Esophagus squamous epithelium (tissue), 5 donors: ENCODE results near the gene PHTF2. TPM values are rescaled to one million over a fixed set of nuclear protein-coding genes. Genes with fewer than 3 reads are reported as not detected.

Experiments
- DNase-seq: peaks from one replicate; lab custom pipeline; 2025; lab: John Stamatoyannopoulos, UW
- H3K27ac ChIP-seq, 4 donors: fragments of 200-600 bp; sonication (generic); one replicate each; pipeline ENCODE4 v1.5.1; 2016 to 2019; ENCODE audit warnings: mild to moderate bottlenecking in 1 of 4
- H3K27me3 ChIP-seq, 4 donors: fragments of 200-600 bp; sonication (generic); 1 replicate in 3 of 4; 2 replicates in 1 of 4; pipeline versions ENCODE4 v1.5.1 to v1.6.0; 2017 to 2021; ENCODE audit warnings: antibody characterized with exemption in 1 of 4
- H3K36me3 ChIP-seq, 3 donors: fragments of 200-600 bp; sonication (generic); one replicate each; pipeline ENCODE4 v1.5.1; 2016 to 2019
- H3K4me1 ChIP-seq, 3 donors: fragments of 200-600 bp; sonication (generic); one replicate each; pipeline ENCODE4 v1.5.1; 2017 to 2019
- H3K4me3 ChIP-seq, 4 donors: fragments of 200-600 bp; sonication (generic); 1 replicate in 3 of 4; 2 replicates in 1 of 4; pipeline ENCODE4 v1.5.1; 2016 to 2019; ENCODE audit warnings: mild to moderate bottlenecking in 2 of 4, moderate library complexity in 1 of 4
- H3K9me3 ChIP-seq, 3 donors: fragments of 200-600 bp; sonication (generic); one replicate each; pipeline ENCODE4 v1.5.1; 2016 to 2019
- POLR2A ChIP-seq, 4 donors: fragments of 450-650 bp; IDR thresholded peaks; one replicate each; pipeline ENCODE4 v1.6.1; 2017; ENCODE audit warnings: antibody characterized with exemption in 4 of 4, mild to moderate bottlenecking in 4 of 4, moderate library complexity in 3 of 4
- WGBS, 2 donors: methylation state at CpG; one replicate each; pipeline ENCODE4 v1.1.5; 2018; 5-methylcytosine and 5-hydroxymethylcytosine counted together
- intact Hi-C: fragments of 100-400 bp; cut with DNase I; formaldehyde crosslinking; loops from one replicate; pipeline ENCODE4 v1.15.0; 2022
- total RNA-seq, 4 donors: library from RNA; depleted of rRNA; stranded (reverse); fragments of >200 nt; gene quantifications; one replicate each; pipeline ENCODE4 v1.1.0, GENCODE V29; 2016
- TF ChIP-seq, protein P1 (sequence below), 6 experiments: fragments of 450-650 bp in 4 of 6; fragments of 200-600 bp in 2 of 6; sonication (generic) in 2 of 6; IDR thresholded peaks; one replicate each; pipeline ENCODE4 v1.5.1; 2016 to 2019; ENCODE audit warnings: antibody characterized with exemption in 6 of 6, mild to moderate bottlenecking in 4 of 6, moderate library complexity in 4 of 6
- donor health status: DM: yes; HTN: yes; CAD: no.

PHTF2 gene
- total RNA-seq, 4 donors from 2014 or later = 6.5 to 15.4 (median 13.5) TPM

DNA sequence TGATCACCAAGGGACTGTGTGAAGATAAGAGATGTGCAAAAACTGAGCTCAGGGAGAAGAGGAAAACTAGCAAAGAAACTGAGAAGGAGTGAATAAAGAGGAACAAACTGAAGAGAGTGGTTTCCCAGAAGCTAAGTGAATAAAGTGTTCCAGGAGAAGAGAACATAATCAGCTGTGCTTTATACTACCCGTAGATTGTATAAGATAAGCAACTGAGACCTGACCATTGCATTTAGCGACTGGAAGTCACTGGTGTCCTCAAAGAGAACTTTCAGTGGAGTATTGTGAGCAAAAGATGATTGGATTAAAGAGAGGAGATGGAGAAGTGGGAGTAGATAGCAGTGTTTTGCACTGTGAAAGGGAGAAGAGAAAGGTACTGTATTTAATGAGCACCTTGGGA is 14.6 kb downstream of the PHTF2 start:
- TF ChIP-seq, protein P1, sequence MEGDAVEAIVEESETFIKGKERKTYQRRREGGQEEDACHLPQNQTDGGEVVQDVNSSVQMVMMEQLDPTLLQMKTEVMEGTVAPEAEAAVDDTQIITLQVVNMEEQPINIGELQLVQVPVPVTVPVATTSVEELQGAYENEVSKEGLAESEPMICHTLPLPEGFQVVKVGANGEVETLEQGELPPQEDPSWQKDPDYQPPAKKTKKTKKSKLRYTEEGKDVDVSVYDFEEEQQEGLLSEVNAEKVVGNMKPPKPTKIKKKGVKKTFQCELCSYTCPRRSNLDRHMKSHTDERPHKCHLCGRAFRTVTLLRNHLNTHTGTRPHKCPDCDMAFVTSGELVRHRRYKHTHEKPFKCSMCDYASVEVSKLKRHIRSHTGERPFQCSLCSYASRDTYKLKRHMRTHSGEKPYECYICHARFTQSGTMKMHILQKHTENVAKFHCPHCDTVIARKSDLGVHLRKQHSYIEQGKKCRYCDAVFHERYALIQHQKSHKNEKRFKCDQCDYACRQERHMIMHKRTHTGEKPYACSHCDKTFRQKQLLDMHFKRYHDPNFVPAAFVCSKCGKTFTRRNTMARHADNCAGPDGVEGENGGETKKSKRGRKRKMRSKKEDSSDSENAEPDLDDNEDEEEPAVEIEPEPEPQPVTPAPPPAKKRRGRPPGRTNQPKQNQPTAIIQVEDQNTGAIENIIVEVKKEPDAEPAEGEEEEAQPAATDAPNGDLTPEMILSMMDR (IDR thresholded peaks at IDR 0.05) = no peak
- TF ChIP-seq POLR2A (IDR thresholded peaks at IDR 0.05) = no peak
- WGBS, 2 donors = 87 to 89% methylated on average over 2 of the region's 2 CpGs
- H3K9me3 ChIP-seq = peaks cover 0 to 14% (median 0%) of the 10 kb centered on the region in 3 donors
- H3K4me1 ChIP-seq = no peaks in the 10 kb centered on the region
- intact Hi-C loops = no loop called here
- H3K27me3 ChIP-seq = no peaks in the 10 kb centered on the region
- H3K27ac ChIP-seq = no peak overlapping the region
- no peak for DNase-seq
- peaks cover 0 to 20% (median 0%) of the 10 kb centered on the region in 3 donors for H3K36me3 ChIP-seq
- no peak overlapping the region for H3K4me3 ChIP-seq

DNA sequence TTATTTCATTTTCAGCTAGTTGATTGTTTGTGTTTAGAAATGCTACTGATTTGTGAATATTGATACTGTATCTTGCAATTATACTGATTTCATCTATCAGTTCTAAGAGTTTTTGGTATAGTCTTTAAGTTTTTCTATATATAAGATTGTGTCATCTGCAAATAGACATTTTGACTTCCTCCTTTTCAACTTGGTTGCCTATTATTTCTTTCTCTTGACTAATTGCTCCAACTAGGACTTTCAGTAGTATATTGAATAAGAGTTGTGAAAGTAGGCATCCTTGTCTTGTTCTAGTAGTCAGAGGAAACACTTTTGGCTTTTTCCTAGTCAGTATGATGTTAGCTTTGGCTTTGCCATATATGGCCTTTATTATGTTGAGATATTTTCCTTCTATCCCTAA is 20.4 kb downstream of the PHTF2 start:
- DNase-seq = no peak
- H3K9me3 ChIP-seq = peaks cover 0 to 40% (median 30%) of the 10 kb centered on the region in 3 donors
- TF ChIP-seq POLR2A (IDR thresholded peaks at IDR 0.05) = no peak
- TF ChIP-seq, protein P1 (IDR thresholded peaks at IDR 0.05) = no peak
- intact Hi-C loops = no loop called here
- H3K27ac ChIP-seq = no peak overlapping the region
- no peak overlapping the region for H3K4me3 ChIP-seq
- H3K4me1 ChIP-seq = no peaks in the 10 kb centered on the region
- no peaks in the 10 kb centered on the region for H3K27me3 ChIP-seq
- H3K36me3 ChIP-seq = peaks cover 0 to 31% (median 0%) of the 10 kb centered on the region in 3 donors

DNA sequence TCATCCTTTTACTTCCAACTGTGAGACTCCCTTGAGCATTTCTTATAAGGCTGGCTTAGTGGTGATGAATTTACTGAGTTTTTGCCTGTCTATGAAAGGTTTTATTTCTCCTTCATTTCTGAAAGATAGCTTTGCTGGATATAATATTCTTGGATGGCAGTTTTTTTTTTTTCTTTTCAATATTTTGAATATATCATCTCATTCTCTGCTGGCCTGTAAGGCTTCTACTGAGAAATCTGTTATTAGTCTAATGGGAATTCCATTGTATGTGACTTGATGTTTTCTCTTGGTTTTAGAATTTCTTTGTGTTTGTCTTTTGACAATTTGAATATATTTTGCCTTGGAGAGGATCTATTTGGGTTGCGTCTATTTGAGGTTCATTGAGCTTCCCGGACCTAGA is 22.4 kb downstream of the PHTF2 start:
- Histone ChIP-seq H3K9me3 (peaks cover 0 to 40% (median 30%) of the 10 kb centered on the region in 3 donors), H3K36me3 (peaks cover 0 to 31% (median 0%) of the 10 kb centered on the region in 3 donors), H3K4me3 (no peak overlapping the region), H3K4me1 (no peaks in the 10 kb centered on the region), H3K27ac (no peak overlapping the region), H3K27me3 (no peaks in the 10 kb centered on the region)
- intact Hi-C loops = no loop called here
- no peak for DNase-seq
- TF ChIP-seq, protein P1 (IDR thresholded peaks at IDR 0.05) = no peak
- TF ChIP-seq POLR2A (IDR thresholded peaks at IDR 0.05) = no peak
- 94 to 100% methylated on average over 2 of the region's 2 CpGs for WGBS, 2 donors

DNA sequence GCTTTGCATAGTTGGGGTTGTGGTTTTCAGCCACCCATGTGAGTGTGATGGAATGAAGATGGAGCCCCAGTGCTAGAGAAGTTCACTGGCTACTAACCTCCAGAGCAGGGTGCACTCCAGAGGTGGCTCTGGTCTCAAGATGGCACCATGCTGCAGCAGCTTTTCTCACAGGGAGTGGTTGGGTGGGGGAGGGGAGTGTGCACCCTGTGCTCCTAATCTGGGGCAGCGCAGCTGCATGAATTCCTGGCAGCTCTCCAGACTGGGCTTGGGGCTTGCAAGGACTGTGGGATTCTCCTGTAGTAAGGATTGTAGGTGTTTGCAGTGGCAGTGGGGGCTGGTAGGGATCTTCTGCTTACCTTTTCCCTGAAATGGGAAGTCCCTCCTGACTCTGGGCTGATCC is 23.7 kb downstream of the PHTF2 start:
- intact Hi-C loops = no loop called here
- no CpG with 5 or more reads among the region's 1 CpG for WGBS, 2 donors

DNA sequence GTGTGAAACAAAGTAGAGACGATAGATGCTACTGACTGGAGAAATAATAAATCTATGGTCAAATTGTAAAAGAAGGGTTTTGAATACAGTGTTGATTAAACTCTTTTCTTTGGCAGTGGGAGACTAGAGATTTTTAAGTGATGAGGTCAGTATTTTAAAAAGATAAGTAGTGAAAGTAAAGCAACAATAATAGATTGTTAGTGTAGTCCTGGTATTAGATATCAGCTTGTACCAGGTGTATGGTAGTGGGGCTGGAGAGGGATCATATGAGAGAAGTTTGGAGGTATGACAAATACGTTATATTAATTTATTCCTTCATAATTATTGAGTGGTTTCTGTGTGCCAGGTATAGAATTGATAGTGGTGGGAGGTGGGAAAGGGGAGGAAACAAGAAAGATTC is 25.2 kb downstream of the PHTF2 start:
- peaks cover 0 to 15% (median 0%) of the 10 kb centered on the region in 3 donors for H3K4me1 ChIP-seq
- WGBS, 2 donors = 85 to 87% methylated on average over 2 of the region's 2 CpGs
- no peaks in the 10 kb centered on the region for H3K27me3 ChIP-seq
- intact Hi-C loops = no loop called here
- TF ChIP-seq POLR2A (IDR thresholded peaks at IDR 0.05) = no peak
- TF ChIP-seq, protein P1 (IDR thresholded peaks at IDR 0.05) = no peak
- DNase-seq = no peak
- peaks cover 0 to 10% (median 0%) of the 10 kb centered on the region in 3 donors for H3K36me3 ChIP-seq
- H3K4me3 ChIP-seq = no peak overlapping the region
- peaks cover 0 to 32% (median 30%) of the 10 kb centered on the region in 3 donors for H3K9me3 ChIP-seq
- H3K27ac ChIP-seq = no peak overlapping the region

More for the DNA sequence above, 23.7 kb downstream of the PHTF2 start:
- Histone ChIP-seq H3K27me3 (no peaks in the 10 kb centered on the region), H3K36me3 (peaks cover 0 to 18% (median 0%) of the 10 kb centered on the region in 3 donors), H3K27ac (no peak overlapping the region), H3K4me3 (no peak overlapping the region), H3K4me1 (no peaks in the 10 kb centered on the region), H3K9me3 (peaks cover 0 to 39% (median 30%) of the 10 kb centered on the region in 3 donors)
- DNase-seq = no peak
- TF ChIP-seq, protein P1 (IDR thresholded peaks at IDR 0.05) = no peak
- TF ChIP-seq POLR2A (IDR thresholded peaks at IDR 0.05) = no peak
